A549 (cell line): Measurements from ENCODE around the gene NEUROD1. TPM values are rescaled to one million over a fixed set of nuclear protein-coding genes. Genes with fewer than 3 reads are reported as not detected.

Source experiments
- ATAC-seq, 2 experiments: fragments of 200-7000 bp in 1 of 2; fragments of >200 bp in 1 of 2; cut with Nextera tagmentation in 1 of 2; cut with Tn5 transposase in 1 of 2; 3 replicates each; pipeline versions ENCODE4 v1.8.0 to v1.9.1; 2018 to 2020; ENCODE audit warnings: mild to moderate bottlenecking in 1 of 2, moderate library complexity in 1 of 2
- CTCF ChIA-PET: fragments of 300-600 bp; sonication (Branson Sonifier 250); formaldehyde crosslinking; extraction: SDS; loops from one replicate; lab custom pipeline; 2021; ENCODE audit warnings: antibody characterized with exemption, inconsistent platforms; lab: Yijun Ruan, JAX
- POLR2A ChIA-PET: fragments of 350-600 bp; formaldehyde crosslinking; extraction: SDS; loops from one replicate; lab custom pipeline; 2021; ENCODE audit warnings: antibody characterized with exemption, inconsistent platforms; lab: Yijun Ruan, JAX
- DNase-seq, 2 experiments: peaks; one replicate each; pipeline versions ENCODE4 v3.0.0 to v3.0.0-alpha.2; 2011 to 2016; ENCODE audit warnings: low read depth in 1 of 2, low spot score in 1 of 2
- FAIRE-seq: peaks from 2 replicates; lab custom pipeline; 2011; peaks lifted over from hg19 to GRCh38; lab: Jason Lieb, UNC
- H3K27ac ChIP-seq, 2 experiments: fragments of >200 bp; sonication (Bioruptor Twin); formaldehyde crosslinking; 3 replicates each; pipeline ENCODE4 v1.5.1; 2016 to 2017
- H3K4me1 ChIP-seq: fragments of >200 bp; sonication (Bioruptor Twin); formaldehyde crosslinking; 3 replicates; pipeline ENCODE4 v1.6.1; 2016
- H3K4me2 ChIP-seq: fragments of >200 bp; sonication (Bioruptor Twin); formaldehyde crosslinking; 3 replicates; pipeline ENCODE4 v1.6.1; 2016
- H3K4me3 ChIP-seq: fragments of >200 bp; sonication (Bioruptor Twin); formaldehyde crosslinking; 3 replicates; pipeline ENCODE4 v1.5.1; 2016
- H3K9me3 ChIP-seq: fragments of >200 bp; sonication (Bioruptor Twin); formaldehyde crosslinking; 3 replicates; pipeline ENCODE4 v1.6.1; 2016
- EHMT2 ChIP-seq: fragments of 200-600 bp; sonication (generic); IDR thresholded peaks from 2 replicates; pipeline ENCODE4 v1.6.1; 2016; ENCODE audit warnings: antibody characterized with exemption, low read depth, mild to moderate bottlenecking, moderate library complexity
- ESRRA ChIP-seq: fragments of 150-350 bp; IDR thresholded peaks from 2 replicates; pipeline ENCODE4 v1.6.1; 2014; ENCODE audit warnings: mild to moderate bottlenecking, low read length, borderline replicate concordance
- FOSB ChIP-seq: fragments of 250-450 bp; sonication (Bioruptor Pico); IDR thresholded peaks from 2 replicates; pipeline ENCODE4 v1.5.0; 2020; ENCODE audit warnings: mild to moderate bottlenecking, moderate library complexity
- FOSL2 ChIP-seq, 2 experiments: fragments of 450-650 bp in 1 of 2; fragments of >200 bp in 1 of 2; sonication (Bioruptor Twin) in 1 of 2; formaldehyde crosslinking; IDR thresholded peaks; 2 replicates each; pipeline versions ENCODE4 v1.5.0 to v1.6.1; 2016 to 2020; ENCODE audit warnings: mild to moderate bottlenecking in 1 of 2, moderate library complexity in 1 of 2
- GATA3 ChIP-seq: IDR thresholded peaks from 2 replicates; pipeline ENCODE4 v1.6.1; 2012; ENCODE audit warnings: borderline replicate concordance
- HDAC2 ChIP-seq: fragments of 200-600 bp; sonication (generic); IDR thresholded peaks from 2 replicates; pipeline ENCODE4 v1.6.1; 2016
- HOXB13 ChIP-seq: fragments of 250-450 bp; sonication (Bioruptor Pico); IDR thresholded peaks from 2 replicates; pipeline ENCODE4 v1.5.0; 2020; ENCODE audit warnings: low read depth, mild to moderate bottlenecking, moderate library complexity
- HOXB5 ChIP-seq: fragments of 250-450 bp; sonication (Bioruptor Pico); IDR thresholded peaks from 2 replicates; pipeline ENCODE4 v1.5.0; 2020; ENCODE audit warnings: mild to moderate bottlenecking, moderate library complexity
- ZC3H11A ChIP-seq: fragments of 450-650 bp; IDR thresholded peaks from 2 replicates; pipeline ENCODE4 v1.6.1; 2014; ENCODE audit warnings: antibody characterized with exemption, mild to moderate bottlenecking
- ZSCAN20 ChIP-seq: fragments of 250-450 bp; sonication (Bioruptor Pico); IDR thresholded peaks from 2 replicates; pipeline ENCODE4 v1.8.0; 2022; ENCODE audit warnings: mild to moderate bottlenecking, moderate library complexity
- WGBS: methylation state at CpG from one replicate; pipeline ENCODE4 v1.1.6; 2017; ENCODE audit errors: missing lambda C conversion rate; 5-methylcytosine and 5-hydroxymethylcytosine counted together
- polyA plus RNA-seq, 4 experiments: library from polyadenylated mRNA; depleted of rRNA in 3 of 4; stranded (reverse); fragments of >200 nt; fragmentation: RNase III in 1 of 4; extraction: RNeasy Plus Mini Kit Qiagen cat#74134 plus additional on column Dnase treatment in 1 of 4; gene quantifications; 2 replicates in 3 of 4; 3 replicates in 1 of 4; pipeline ENCODE4 v1.2.3, GENCODE V29; 2011 to 2017
- TF ChIP-seq, protein P1 (sequence below): fragments of 200-600 bp; sonication (generic); IDR thresholded peaks from 2 replicates; pipeline ENCODE4 v1.6.1; 2016; ENCODE audit warnings: antibody characterized with exemption, mild to moderate bottlenecking, moderate library complexity
- TF ChIP-seq, protein P2 (sequence below): fragments of >200 bp; sonication (Bioruptor Twin); formaldehyde crosslinking; IDR thresholded peaks from 3 replicates; pipeline ENCODE4 v1.6.1; 2016
- TF ChIP-seq, protein P3 (sequence below): fragments of 250-450 bp; sonication (Bioruptor Pico); IDR thresholded peaks from 2 replicates; pipeline ENCODE4 v1.5.0; 2020; ENCODE audit warnings: low read depth, mild to moderate bottlenecking, moderate library complexity
- TF ChIP-seq, protein P4 (sequence below): fragments of 150-350 bp; IDR thresholded peaks from 2 replicates; pipeline ENCODE4 v1.6.1; 2014; ENCODE audit warnings: low read depth, mild to moderate bottlenecking, low read length
- TF ChIP-seq, protein P5 (sequence below): IDR thresholded peaks from 2 replicates; pipeline ENCODE4 v1.6.1; 2012
- TF ChIP-seq, protein P6 (sequence below): IDR thresholded peaks from 2 replicates; pipeline ENCODE4 v1.6.1; 2012

NEUROD1 gene
- polyA plus RNA-seq, 2 of the 4 experiments (the other 2 are of a cell fraction), result not detected

DNA sequence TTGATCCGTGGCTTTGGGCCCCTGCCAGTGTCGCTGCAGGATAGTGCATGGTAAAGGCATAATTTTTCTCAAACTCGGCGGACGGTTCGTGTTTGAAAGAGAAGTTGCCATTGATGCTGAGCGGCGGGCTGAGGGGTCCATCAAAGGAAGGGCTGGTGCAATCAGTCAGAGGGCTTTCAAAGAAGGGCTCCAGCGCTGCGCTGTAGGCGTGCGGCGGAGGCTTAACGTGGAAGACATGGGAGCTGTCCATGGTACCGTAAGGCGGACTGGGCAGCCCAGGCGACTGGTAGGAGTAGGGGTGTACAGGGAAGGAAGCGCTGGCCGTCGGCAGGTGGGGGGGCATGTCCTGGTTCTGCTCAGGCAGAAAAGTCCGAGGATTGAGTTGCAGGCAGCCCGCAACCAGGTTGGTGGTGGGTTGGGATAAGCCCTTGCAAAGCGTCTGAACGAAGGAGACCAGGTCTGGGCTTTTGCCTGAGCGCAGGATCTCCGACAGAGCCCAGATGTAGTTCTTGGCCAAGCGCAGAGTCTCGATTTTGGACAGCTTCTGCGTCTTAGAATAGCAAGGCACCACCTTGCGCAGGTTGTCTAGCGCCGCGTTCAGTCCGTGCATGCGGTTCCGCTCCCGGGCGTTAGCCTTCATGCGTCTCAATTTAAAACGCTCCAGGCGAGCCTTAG is 2.3 kb downstream of the NEUROD1 start:
- H3K27ac ChIP-seq, result no peak overlapping the region
- WGBS, result 44% methylated on average over 39 of the region's 41 CpGs
- peak overlapping the region; percentile 71 for H3K4me2 ChIP-seq
- peaks cover 13% of the 10 kb centered on the region for H3K4me1 ChIP-seq
- peak; percentile 88 for ATAC-seq
- H3K4me3 ChIP-seq, result no peak overlapping the region; the same call in 2 of the 3 replicates
- DNase-seq, result peak in 1 of 2 experiments; percentile 69
- H3K9me3 ChIP-seq, result no peaks in the 10 kb centered on the region
- ChIA-PET CTCF (no interaction called here), POLR2A (no interaction called here)
- FAIRE-seq, result no peak
- TF ChIP-seq HOXB5 (CRISPR knock-in tag) (no peak), HOXB13 (CRISPR knock-in tag) (0 out of 2 replicates have a peak, but pooled peaks have one; percentile 17), EHMT2 (peak; percentile 84; the same call in 1 of the 2 replicates), ZC3H11A (no peak), GATA3 (no peak)
- TF ChIP-seq, protein P1, sequence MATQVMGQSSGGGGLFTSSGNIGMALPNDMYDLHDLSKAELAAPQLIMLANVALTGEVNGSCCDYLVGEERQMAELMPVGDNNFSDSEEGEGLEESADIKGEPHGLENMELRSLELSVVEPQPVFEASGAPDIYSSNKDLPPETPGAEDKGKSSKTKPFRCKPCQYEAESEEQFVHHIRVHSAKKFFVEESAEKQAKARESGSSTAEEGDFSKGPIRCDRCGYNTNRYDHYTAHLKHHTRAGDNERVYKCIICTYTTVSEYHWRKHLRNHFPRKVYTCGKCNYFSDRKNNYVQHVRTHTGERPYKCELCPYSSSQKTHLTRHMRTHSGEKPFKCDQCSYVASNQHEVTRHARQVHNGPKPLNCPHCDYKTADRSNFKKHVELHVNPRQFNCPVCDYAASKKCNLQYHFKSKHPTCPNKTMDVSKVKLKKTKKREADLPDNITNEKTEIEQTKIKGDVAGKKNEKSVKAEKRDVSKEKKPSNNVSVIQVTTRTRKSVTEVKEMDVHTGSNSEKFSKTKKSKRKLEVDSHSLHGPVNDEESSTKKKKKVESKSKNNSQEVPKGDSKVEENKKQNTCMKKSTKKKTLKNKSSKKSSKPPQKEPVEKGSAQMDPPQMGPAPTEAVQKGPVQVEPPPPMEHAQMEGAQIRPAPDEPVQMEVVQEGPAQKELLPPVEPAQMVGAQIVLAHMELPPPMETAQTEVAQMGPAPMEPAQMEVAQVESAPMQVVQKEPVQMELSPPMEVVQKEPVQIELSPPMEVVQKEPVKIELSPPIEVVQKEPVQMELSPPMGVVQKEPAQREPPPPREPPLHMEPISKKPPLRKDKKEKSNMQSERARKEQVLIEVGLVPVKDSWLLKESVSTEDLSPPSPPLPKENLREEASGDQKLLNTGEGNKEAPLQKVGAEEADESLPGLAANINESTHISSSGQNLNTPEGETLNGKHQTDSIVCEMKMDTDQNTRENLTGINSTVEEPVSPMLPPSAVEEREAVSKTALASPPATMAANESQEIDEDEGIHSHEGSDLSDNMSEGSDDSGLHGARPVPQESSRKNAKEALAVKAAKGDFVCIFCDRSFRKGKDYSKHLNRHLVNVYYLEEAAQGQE, result peak; percentile 96
- TF ChIP-seq, protein P2, sequence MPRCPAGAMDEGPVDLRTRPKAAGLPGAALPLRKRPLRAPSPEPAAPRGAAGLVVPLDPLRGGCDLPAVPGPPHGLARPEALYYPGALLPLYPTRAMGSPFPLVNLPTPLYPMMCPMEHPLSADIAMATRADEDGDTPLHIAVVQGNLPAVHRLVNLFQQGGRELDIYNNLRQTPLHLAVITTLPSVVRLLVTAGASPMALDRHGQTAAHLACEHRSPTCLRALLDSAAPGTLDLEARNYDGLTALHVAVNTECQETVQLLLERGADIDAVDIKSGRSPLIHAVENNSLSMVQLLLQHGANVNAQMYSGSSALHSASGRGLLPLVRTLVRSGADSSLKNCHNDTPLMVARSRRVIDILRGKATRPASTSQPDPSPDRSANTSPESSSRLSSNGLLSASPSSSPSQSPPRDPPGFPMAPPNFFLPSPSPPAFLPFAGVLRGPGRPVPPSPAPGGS, result no peak

DNA sequence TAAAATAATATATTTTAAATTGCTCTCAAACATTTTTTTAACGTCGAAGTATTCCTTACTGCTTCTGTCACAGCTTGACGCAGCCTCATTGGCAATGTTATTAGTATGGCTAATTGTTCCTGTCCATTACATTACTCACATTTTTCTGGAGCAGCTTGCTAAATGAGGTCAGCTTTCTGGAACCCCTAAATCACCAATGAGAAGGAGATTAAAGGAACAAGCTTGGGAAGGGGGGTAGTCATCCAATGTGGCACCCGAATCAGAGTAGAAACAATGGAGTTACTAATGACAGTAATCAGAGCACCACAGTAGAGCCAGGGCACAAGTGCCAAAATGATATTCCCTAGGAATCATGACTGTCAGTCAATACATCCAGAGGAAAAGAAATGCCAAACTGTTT is 5.1 kb downstream of the NEUROD1 start:
- Histone ChIP-seq H3K4me2 (no peak overlapping the region), H3K9me3 (no peaks in the 10 kb centered on the region), H3K27ac (no peak overlapping the region), H3K4me3 (no peak overlapping the region), H3K4me1 (peaks cover 6% of the 10 kb centered on the region; the same call in 2 of the 3 replicates)
- ChIA-PET CTCF (interaction anchor here (0.7 to 1.1 kb wide), 2 partner anchors 156 to 402 kb away, joined by 3 read pairs; no protein-coding TSS in a partner anchor), POLR2A (no interaction called here)
- FAIRE-seq (no peak), ATAC-seq (no peak), DNase-seq (no peak)
- 22% methylated on average over 4 of the region's 4 CpGs for WGBS
- TF ChIP-seq, protein P3, sequence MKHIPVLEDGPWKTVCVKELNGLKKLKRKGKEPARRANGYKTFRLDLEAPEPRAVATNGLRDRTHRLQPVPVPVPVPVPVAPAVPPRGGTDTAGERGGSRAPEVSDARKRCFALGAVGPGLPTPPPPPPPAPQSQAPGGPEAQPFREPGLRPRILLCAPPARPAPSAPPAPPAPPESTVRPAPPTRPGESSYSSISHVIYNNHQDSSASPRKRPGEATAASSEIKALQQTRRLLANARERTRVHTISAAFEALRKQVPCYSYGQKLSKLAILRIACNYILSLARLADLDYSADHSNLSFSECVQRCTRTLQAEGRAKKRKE (CRISPR knock-in tag), result no peak
- TF ChIP-seq HDAC2 (no peak), ESRRA (no peak), ZSCAN20 (no peak), FOSB (no peak), FOSL2 (IDR thresholded peaks at IDR 0.05) (no peak), FOSL2 (CRISPR knock-in tag; IDR thresholded peaks at IDR 0.05) (no peak), GATA3 (no peak)
- TF ChIP-seq, protein P4, sequence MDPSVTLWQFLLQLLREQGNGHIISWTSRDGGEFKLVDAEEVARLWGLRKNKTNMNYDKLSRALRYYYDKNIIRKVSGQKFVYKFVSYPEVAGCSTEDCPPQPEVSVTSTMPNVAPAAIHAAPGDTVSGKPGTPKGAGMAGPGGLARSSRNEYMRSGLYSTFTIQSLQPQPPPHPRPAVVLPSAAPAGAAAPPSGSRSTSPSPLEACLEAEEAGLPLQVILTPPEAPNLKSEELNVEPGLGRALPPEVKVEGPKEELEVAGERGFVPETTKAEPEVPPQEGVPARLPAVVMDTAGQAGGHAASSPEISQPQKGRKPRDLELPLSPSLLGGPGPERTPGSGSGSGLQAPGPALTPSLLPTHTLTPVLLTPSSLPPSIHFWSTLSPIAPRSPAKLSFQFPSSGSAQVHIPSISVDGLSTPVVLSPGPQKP, result no peak
- TF ChIP-seq, protein P5, sequence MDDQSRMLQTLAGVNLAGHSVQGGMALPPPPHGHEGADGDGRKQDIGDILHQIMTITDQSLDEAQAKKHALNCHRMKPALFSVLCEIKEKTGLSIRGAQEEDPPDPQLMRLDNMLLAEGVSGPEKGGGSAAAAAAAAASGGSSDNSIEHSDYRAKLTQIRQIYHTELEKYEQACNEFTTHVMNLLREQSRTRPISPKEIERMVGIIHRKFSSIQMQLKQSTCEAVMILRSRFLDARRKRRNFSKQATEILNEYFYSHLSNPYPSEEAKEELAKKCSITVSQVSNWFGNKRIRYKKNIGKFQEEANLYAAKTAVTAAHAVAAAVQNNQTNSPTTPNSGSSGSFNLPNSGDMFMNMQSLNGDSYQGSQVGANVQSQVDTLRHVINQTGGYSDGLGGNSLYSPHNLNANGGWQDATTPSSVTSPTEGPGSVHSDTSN, result no peak
- TF ChIP-seq, protein P6, sequence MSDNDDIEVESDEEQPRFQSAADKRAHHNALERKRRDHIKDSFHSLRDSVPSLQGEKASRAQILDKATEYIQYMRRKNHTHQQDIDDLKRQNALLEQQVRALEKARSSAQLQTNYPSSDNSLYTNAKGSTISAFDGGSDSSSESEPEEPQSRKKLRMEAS, result no peak
- TF ChIP-seq, all 56 proteins: peak for 0
